Activated naive CD4-positive, alpha-beta T cell (primary cell): Measurements from ENCODE around the gene IL36B.

Experiments
- DNase-seq, 4 experiments: peaks; one replicate each; lab custom pipeline; 2025; lab: John Stamatoyannopoulos, UW

Gene IL36B

GRCh38 chr2:113075600-113075999 is 22.9 kb upstream of the IL36B start:
- DNase-seq = no peak

GRCh38 chr2:113075030-113075429 is 22.4 kb upstream of the IL36B start:
- DNase-seq = no peak

GRCh38 chr2:113073325-113073834 is 20.7 kb upstream of the IL36B start:
- no peak for DNase-seq

- no peak for DNase-seq
Observed at GRCh38 chr2:113072584-113072983, 19.9 kb upstream of the IL36B start.

- no peak for DNase-seq
Observed at GRCh38 chr2:113070606-113070975, 17.9 kb upstream of the IL36B start.

- no peak for DNase-seq
Observed at GRCh38 chr2:113069676-113070605, 17.3 kb upstream of the IL36B start.

GRCh38 chr2:113068706-113069485 is 16.2 kb upstream of the IL36B start:
- DNase-seq = no peak

GRCh38 chr2:113068249-113068648 is 15.6 kb upstream of the IL36B start:
- no peak for DNase-seq

GRCh38 chr2:113067681-113068080 is 15.0 kb upstream of the IL36B start, which contains the start of gene IL1F10:
TSS of gene IL1F10 (plus strand) at chr2:113067970. CDS start at chr2:113072739, 4,769 bp downstream.
- no peak for DNase-seq

GRCh38 chr2:113064898-113065297 is 12.2 kb upstream of the IL36B start:
- DNase-seq = no peak

- no peak for DNase-seq
Observed at GRCh38 chr2:113064281-113064680, 11.6 kb upstream of the IL36B start.

GRCh38 chr2:113061896-113062770 is 9.5 kb upstream of the IL36B start:
- DNase-seq = no peak

GRCh38 chr2:113061241-113061640 is 8.6 kb upstream of the IL36B start:
- no peak for DNase-seq

GRCh38 chr2:113060796-113061195 is 8.1 kb upstream of the IL36B start:
- no peak for DNase-seq

- no peak for DNase-seq
Observed at GRCh38 chr2:113060396-113060795, 7.7 kb upstream of the IL36B start.

GRCh38 chr2:113058998-113059960 is 6.6 kb upstream of the IL36B start, which contains the start of gene IL36RN:
TSS of gene IL36RN (plus strand) at chr2:113059198. CDS start at chr2:113059439, 241 bp downstream.
- DNase-seq = no peak

- no peak for DNase-seq
Observed at GRCh38 chr2:113058411-113058994, 5.8 kb upstream of the IL36B start.

- DNase-seq = no peak
Observed at GRCh38 chr2:113057117-113057516, 4.5 kb upstream of the IL36B start.

GRCh38 chr2:113056521-113056920 is 3.9 kb upstream of the IL36B start:
- DNase-seq = no peak

GRCh38 chr2:113054066-113054465 is 1.4 kb upstream of the IL36B start:
- DNase-seq = no peak
